Activated T-cell treated with anti-CD3 and anti-CD28 coated beads, Interleukin-2, amount 50 U/mL, for 72 hours (primary cell): ENCODE data around the gene MSL3. TPM values are rescaled to one million over a fixed set of nuclear protein-coding genes. Genes with fewer than 3 reads are reported as not detected.

ENCODE experiments used
- ATAC-seq, 2 donors: fragments of 150-1000 bp; cut with Tn5 transposase; replicated peaks in 1 of 2; 2 replicates each; pipeline ENCODE4 v1.10.0; 2021; ENCODE audit warnings: moderate library complexity in 2 of 2, mild to moderate bottlenecking in 1 of 2
- DNase-seq, 2 donors: peaks; one replicate each; pipeline ENCODE4 v3.0.0; 2021 to 2022; ENCODE audit warnings: mixed read lengths in 1 of 2
- H3K27ac Mint-ChIP-seq: one replicate; pipeline ENCODE4 v1.8.0; 2022; ENCODE audit warnings: mild to moderate bottlenecking, moderate library complexity, mixed read lengths
- H3K27me3 Mint-ChIP-seq: one replicate; pipeline ENCODE4 v1.8.0; 2022; ENCODE audit warnings: low read depth, mixed read lengths
- H3K36me3 Mint-ChIP-seq, 2 donors: one replicate each; pipeline ENCODE4 v1.8.0; 2022; ENCODE audit warnings: mixed read lengths in 2 of 2, mild to moderate bottlenecking in 1 of 2; ENCODE audit not compliant: insufficient read depth in 2 of 2
- H3K4me1 Mint-ChIP-seq: one replicate; pipeline ENCODE4 v1.8.0; 2022; ENCODE audit warnings: low read depth, mixed read lengths
- H3K4me3 Mint-ChIP-seq, 2 donors: one replicate each; pipeline ENCODE4 v1.8.0; 2022; ENCODE audit warnings: mild to moderate bottlenecking in 2 of 2, mixed read lengths in 2 of 2, moderate library complexity in 2 of 2
- H3K9me3 Mint-ChIP-seq, 2 donors: one replicate each; pipeline ENCODE4 v1.8.0; 2022; ENCODE audit warnings: mixed read lengths in 2 of 2
- total RNA-seq, 2 donors: library from RNA; stranded (reverse); gene quantifications; one replicate each; pipeline ENCODE4 v1.2.3, GENCODE V29; 2022

Gene MSL3
- total RNA-seq, 2 donors from 2014 or later: 101 TPM

DNA sequence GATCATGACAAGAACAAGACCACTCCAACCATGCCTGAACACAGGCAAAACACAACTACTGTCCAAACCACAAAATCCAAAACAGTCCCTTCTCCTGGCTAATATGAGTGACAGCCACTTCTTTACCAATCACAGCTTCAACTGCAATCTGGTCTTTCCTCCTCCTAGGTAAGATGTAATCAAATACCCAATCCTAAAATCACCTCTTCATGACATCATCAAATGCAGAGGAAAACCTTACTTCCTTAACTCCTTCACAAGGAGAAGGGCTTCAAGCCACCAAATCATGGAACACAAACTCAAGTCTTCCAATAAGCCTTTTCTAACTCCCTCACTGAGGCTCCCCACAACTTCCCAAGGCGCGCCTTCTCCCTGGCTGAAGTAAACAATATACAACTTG, 4.4 kb upstream of the MSL3 start:
- H3K27me3 Mint-ChIP-seq: peaks cover 34% of the 10 kb centered on the region
- no peaks in the 10 kb centered on the region for H3K9me3 Mint-ChIP-seq
- DNase-seq (no peak), ATAC-seq (no peak)
- H3K27ac Mint-ChIP-seq: no peak overlapping the region
- no peak overlapping the region for H3K4me3 Mint-ChIP-seq
- H3K36me3 Mint-ChIP-seq: no peaks in the 10 kb centered on the region
- peaks cover 15% of the 10 kb centered on the region for H3K4me1 Mint-ChIP-seq

DNA sequence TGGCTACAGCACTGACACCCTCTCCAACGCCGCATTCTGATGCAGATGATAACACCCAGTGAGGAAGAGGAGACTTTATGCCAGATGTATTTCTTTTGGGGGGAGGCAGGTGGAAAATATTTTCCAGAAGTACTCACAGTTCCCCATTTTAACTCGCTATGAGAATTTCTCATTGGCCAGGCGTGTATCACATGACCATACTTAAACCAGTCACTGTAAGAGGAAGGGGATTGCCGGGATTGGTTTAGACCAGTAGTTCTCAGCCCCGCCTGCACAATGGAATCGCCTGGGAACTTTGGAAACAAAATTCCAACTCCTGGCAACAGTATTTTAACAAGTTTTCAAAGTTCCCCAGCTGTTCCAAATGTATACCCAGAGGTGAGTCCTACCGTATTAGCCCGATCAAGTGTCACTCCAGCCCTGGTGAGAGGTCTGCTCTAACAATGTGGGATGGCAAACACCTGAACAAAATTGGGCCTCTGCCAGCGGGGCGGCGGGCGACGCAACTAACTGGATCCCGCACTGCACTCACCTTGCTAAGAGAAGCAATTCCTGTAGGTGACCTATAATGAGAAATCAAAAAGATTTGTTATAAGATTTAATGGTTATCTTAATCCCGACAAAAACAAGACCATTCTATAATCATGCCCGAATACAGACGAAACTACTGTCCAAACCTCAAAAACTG, 2.9 kb upstream of the MSL3 start:
- H3K4me1 Mint-ChIP-seq: peaks cover 26% of the 10 kb centered on the region
- DNase-seq (no peak), ATAC-seq (no peak)
- H3K36me3 Mint-ChIP-seq: peaks cover 0 to 6% of the 10 kb centered on the region in 2 donors
- H3K9me3 Mint-ChIP-seq: no peaks in the 10 kb centered on the region
- no peak overlapping the region for H3K27ac Mint-ChIP-seq
- H3K4me3 Mint-ChIP-seq: no peak overlapping the region
- peaks cover 23% of the 10 kb centered on the region for H3K27me3 Mint-ChIP-seq

DNA sequence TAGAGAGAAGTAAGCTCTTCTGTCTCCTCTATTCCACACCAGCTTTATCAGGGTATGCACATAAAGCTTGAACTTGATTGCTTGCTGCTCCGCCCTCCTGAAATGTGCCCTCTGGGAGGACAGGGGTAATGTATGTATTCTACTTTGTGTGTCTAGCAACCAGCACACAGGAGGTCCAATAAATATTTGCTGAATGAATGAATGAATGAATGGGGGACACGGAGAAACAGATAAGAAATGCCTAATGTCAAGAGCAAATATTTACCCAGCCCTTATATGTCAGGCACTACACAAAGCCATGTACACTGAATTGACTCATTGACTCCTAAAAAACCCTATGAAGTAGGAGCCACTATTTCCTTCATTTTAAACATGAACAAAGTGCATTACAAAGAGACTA, 2.3 kb upstream of the MSL3 start:
- H3K27ac Mint-ChIP-seq: no peak overlapping the region
- no peak overlapping the region for H3K4me3 Mint-ChIP-seq
- H3K9me3 Mint-ChIP-seq: no peaks in the 10 kb centered on the region
- ATAC-seq (no peak), DNase-seq (no peak)
- H3K36me3 Mint-ChIP-seq: peaks cover under 1 to 8% of the 10 kb centered on the region in 2 donors
- peaks cover 25% of the 10 kb centered on the region for H3K4me1 Mint-ChIP-seq
- peaks cover 18% of the 10 kb centered on the region for H3K27me3 Mint-ChIP-seq

DNA sequence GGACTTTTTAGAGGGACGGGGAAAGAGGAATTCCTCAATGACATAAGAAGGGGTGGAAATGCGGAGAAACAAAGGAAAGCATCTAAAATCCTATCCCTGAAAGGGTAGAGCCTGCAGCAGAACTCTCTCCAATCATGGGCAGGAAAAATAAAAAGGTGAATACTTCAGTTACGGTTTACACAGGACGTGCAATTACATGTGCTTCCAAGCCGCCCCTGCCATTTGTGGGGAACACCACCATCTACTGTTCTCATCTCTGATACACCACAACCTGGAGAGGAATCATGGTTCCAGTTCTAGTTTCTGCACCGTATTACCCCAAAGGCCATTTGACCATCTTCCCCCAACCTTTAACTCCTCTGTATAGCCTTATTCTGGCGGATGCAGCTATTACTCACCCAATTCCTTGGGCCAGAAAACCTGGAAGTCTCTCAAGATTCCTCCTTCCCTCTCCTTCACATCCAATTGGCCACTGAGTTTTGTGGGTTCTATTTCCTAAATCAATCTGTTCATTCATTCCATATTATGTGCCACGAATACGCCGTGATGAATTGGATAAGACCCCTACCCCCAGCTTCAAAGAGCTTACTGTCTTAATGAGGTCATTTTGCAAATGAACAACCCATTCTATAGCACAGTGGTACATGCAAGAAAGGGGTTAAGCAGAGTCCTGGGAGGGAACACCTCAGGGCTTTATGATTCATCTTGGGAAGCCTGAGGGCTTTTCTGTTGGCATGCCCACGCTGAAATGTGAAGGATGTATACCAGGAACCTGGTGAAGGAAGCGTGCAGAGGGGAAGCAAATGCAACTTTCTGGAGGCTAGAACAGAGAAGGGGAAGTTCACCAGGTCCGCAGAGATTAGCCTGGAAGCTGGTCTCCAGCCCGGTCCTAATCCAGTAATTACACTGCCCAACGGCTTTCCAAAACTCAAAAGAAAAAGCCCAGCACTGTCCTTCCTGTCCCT, 1.4 kb upstream of the MSL3 start:
- DNase-seq: no peak
- H3K36me3 Mint-ChIP-seq: peaks cover 7 to 15% of the 10 kb centered on the region in 2 donors
- H3K27ac Mint-ChIP-seq: no peak overlapping the region
- peak overlapping the region; percentile 71 to 74 for H3K4me3 Mint-ChIP-seq
- no peak for ATAC-seq
- H3K9me3 Mint-ChIP-seq: no peaks in the 10 kb centered on the region
- peaks cover 17% of the 10 kb centered on the region for H3K27me3 Mint-ChIP-seq
- H3K4me1 Mint-ChIP-seq: peaks cover 31% of the 10 kb centered on the region

DNA sequence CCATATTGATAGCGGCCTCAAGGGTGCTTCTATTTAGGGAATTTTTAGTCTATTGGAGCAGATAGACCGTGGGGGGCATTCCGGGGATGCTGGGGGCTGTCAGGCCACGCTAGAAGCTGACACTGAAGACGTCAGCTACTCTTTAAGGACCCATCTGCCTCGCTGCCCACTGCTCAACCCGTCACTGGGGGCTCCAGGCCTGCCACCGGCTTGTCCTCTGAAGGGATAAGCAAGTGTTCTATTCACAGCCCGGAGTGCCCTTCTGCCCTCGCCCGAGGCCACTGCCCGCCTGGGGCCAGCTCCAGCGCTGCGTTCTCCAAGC, 679 bp upstream of the MSL3 start:
- Mint-ChIP-seq H3K4me1 (peaks cover 38% of the 10 kb centered on the region), H3K4me3 (peak overlapping the region; percentile 71 to 74), H3K27me3 (peaks cover 17% of the 10 kb centered on the region), H3K9me3 (no peaks in the 10 kb centered on the region), H3K27ac (no peak overlapping the region), H3K36me3 (peaks cover 10 to 22% of the 10 kb centered on the region in 2 donors)
- ATAC-seq: no peak
- DNase-seq: no peak

DNA sequence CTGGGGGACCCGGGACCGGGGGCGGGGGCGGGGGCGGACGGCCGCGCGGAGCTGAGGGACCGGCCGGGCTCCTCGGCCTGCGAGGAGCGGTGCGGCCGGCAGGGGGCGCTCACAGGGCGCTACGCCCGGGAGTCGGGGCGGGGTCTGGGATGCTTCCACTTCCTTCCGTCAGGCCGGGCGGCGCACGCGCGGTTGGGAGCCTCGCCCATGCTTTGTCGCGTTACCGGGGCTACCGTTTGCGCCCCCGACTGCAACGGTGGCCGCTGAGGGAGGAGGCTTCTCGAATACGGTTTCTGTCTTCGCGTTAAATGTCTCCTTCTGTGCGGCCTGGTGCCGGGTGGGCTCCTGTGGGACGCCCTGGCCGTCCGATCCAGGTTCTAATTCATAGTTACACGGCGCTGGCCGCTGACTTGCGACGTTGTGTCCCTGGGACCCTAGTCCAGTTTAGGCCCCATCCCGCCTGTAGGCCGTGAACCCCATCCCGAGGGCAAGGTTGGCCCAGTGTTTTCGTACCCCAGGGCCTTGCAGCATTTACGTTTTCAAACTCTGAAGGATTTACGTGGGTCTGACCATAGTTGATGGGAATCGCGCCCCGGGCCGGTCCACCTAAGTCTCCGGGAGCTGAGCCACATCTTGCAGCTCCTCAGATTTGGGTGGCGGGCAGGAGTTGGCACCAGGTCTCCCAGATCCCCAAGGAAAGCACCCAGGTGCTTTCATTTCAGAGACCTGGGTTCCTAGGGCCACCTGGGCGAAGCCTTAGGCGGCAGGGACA, 549 bp downstream of the MSL3 start:
- Mint-ChIP-seq H3K27ac (peak overlapping the region; percentile 65), H3K4me1 (peaks cover 48% of the 10 kb centered on the region), H3K9me3 (no peaks in the 10 kb centered on the region), H3K27me3 (peaks cover 14% of the 10 kb centered on the region), H3K4me3 (peak overlapping the region; percentile 93 to 98), H3K36me3 (peaks cover 16 to 31% of the 10 kb centered on the region in 2 donors)
- DNase-seq: peak; percentile 90 to 91
- peak; percentile 65 to 71 for ATAC-seq

DNA sequence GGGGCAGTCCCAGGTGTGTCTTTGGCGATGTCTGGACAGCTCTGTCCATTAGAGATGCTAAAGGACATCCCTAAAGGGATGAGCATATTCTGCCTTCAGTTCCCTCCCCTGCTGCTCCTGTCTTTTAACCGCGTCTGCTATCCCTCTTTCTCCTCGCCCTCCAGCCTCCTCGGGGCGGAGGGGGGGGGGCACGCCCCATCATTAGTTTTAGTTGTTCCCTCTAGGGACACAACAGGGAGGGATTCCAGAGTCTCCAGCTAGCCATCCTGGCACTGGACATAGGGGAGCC, 1.1 kb downstream of the MSL3 start:
- Mint-ChIP-seq H3K4me1 (peaks cover 54% of the 10 kb centered on the region), H3K27me3 (peaks cover 10% of the 10 kb centered on the region), H3K36me3 (peaks cover 20 to 36% of the 10 kb centered on the region in 2 donors), H3K4me3 (peak overlapping the region; percentile 93 to 98), H3K27ac (peak overlapping the region; percentile 100), H3K9me3 (no peaks in the 10 kb centered on the region)
- ATAC-seq: peak in 1 of 2 donors; percentile 0
- DNase-seq: no peak

DNA sequence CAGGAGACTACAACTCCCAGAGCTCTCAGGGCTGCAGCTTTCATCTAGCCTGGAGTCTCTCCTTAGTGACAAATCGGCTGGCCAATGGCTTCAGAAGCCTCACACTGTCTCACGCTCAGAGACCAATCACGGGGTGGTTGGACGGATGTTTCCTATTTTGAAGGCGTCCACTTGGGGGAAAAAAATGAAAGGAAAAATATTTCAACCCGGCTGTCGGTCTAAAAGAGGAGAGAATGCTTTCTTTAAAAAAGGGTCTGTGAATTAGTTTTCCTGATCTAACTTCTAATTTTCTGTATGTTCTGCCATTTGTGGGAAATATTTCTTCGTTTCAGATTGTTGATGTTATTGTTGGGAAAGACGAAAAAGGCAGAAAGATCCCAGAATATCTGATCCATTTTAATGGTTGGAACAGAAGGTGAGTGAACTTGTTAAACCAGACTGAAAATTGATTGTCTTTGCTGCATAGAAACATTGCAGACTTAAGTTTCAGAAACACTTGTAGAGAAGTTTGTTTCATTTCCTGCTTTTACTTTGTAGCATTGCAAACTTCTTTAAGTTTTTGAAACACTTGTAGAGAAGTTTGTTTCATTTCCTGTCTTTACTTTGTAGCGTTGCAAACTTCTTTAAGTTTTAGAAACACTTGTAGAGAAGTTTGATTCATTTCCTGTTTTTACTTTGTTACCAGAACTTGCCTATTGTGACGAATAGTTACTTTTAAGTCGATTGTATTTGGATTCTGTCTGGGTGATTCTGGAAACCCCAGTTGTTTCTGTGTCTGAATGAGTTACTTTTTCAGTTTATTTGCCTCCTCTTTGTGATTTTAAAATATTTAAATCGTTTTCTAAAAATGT, 1.6 kb downstream of the MSL3 start:
- Mint-ChIP-seq H3K9me3 (no peaks in the 10 kb centered on the region), H3K27ac (peak overlapping the region; percentile 100), H3K27me3 (peaks cover 4% of the 10 kb centered on the region), H3K4me1 (peaks cover 59% of the 10 kb centered on the region), H3K4me3 (peak overlapping the region; percentile 93 to 98), H3K36me3 (peaks cover 26 to 42% of the 10 kb centered on the region in 2 donors)
- DNase-seq (peak; percentile 67 to 78), ATAC-seq (peak; percentile 82 to 83)

DNA sequence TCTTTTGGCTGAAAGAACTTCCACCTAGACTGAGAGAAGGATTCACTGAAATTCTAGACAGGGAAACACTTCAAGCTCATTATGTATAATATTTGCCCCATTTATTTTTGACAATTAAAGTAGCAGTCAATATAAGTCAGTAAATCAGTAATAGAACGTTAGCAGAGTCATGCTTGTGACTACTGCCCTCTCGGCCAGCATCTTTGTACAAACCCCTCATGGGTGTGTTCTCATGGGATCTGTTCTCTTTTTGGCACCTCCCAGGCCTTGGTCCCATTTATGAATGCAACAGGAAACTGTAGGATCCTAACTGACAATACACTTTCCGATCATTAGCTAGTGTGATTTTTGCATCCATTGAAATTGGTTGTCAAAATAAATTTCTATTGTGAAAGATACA, 2.9 kb downstream of the MSL3 start:
- H3K9me3 Mint-ChIP-seq: no peaks in the 10 kb centered on the region
- no peaks in the 10 kb centered on the region for H3K27me3 Mint-ChIP-seq
- peak overlapping the region; percentile 87 to 96 for H3K4me3 Mint-ChIP-seq
- DNase-seq (no peak), ATAC-seq (no peak)
- H3K27ac Mint-ChIP-seq: peak overlapping the region; percentile 99
- peaks cover 72% of the 10 kb centered on the region for H3K4me1 Mint-ChIP-seq
- H3K36me3 Mint-ChIP-seq: peaks cover 33 to 51% of the 10 kb centered on the region in 2 donors

DNA sequence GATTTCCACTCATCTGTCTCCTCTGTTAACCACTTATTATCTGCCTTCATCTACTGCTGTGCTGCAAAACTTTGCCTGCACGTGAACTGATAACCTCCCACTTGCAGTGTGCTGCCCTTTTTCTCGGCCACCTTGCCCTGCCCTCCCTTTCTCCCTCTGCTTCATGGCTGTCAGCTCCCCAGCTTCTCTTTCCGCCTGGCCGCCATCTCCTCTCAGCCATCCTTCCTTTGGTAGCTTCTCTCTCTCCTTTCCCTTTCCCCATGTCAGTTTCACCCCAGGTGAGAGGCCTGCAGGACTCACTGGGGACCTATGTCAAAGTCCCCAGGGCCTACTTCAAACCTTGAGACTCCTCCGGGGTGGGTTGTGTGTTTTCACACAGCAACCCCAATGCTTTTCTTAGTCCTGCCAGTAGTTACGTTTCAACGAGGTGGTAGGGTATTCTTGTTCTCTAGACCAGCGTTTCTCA, 6.6 kb downstream of the MSL3 start:
- DNase-seq (peak in 1 of 2 donors; percentile 15), ATAC-seq (peak; percentile 40 to 43)
- Mint-ChIP-seq H3K4me3 (peak overlapping the region; percentile 88 to 97), H3K4me1 (peaks cover 81% of the 10 kb centered on the region), H3K27me3 (no peaks in the 10 kb centered on the region), H3K27ac (peak overlapping the region; percentile 97), H3K9me3 (no peaks in the 10 kb centered on the region), H3K36me3 (peaks cover 35 to 55% of the 10 kb centered on the region in 2 donors)

DNA sequence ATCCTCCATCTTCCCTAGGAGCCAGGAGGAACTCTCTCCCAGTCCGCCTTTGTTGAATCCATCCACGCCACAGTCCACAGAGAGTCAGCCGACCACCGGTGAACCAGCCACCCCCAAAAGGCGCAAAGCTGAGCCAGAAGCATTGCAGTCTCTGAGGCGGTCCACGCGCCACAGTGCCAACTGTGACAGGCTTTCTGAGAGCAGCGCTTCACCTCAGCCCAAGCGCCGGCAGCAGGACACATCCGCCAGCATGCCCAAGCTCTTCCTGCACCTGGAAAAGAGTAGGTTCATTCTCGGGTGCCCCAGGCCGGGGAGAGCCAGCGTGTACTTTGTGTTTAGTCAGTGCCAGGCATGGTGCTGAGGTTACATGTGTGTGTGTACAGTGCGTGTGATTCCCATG, 7.4 kb downstream of the MSL3 start:
- peaks cover 80% of the 10 kb centered on the region for H3K4me1 Mint-ChIP-seq
- H3K36me3 Mint-ChIP-seq: peaks cover 35 to 51% of the 10 kb centered on the region in 2 donors
- no peaks in the 10 kb centered on the region for H3K27me3 Mint-ChIP-seq
- peak overlapping the region; percentile 88 to 97 for H3K4me3 Mint-ChIP-seq
- H3K9me3 Mint-ChIP-seq: no peaks in the 10 kb centered on the region
- ATAC-seq: no peak
- H3K27ac Mint-ChIP-seq: peak overlapping the region; percentile 97
- no peak for DNase-seq

DNA sequence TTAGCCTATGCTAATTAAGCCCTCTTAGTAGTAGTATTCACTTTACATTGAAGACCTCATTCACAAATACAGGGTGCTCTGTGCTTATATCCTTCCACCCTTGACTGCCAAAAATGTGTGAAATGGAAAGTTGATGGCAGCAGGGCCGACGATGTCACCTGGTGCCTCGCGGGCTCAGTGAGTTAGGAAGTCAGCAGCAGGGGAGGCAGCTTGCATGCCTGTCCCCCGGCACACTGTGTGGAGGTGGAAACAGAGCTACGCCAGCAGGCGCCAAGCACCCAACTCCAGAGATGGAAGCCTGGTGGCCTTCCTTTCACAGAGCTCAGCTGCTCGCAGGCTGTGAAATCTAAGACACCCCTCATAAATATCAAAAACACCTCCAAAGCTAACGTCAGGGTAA, 8.4 kb downstream of the MSL3 start:
- Mint-ChIP-seq H3K4me3 (peak overlapping the region; percentile 88 to 97), H3K36me3 (peaks cover 27 to 43% of the 10 kb centered on the region in 2 donors), H3K27ac (peak overlapping the region; percentile 89), H3K27me3 (no peaks in the 10 kb centered on the region), H3K4me1 (peaks cover 77% of the 10 kb centered on the region), H3K9me3 (no peaks in the 10 kb centered on the region)
- ATAC-seq (peak in 1 of 2 donors; percentile 21), DNase-seq (no peak)
